GM12875 (cell line): ENCODE data around the gene U2AF2.

ENCODE experiments used
- H3K4me3 ChIP-seq: one replicate; pipeline ENCODE4 v1.5.1; 2011; ENCODE audit warnings: low read depth, low read length, control low read depth
- CTCF ChIP-seq: IDR thresholded peaks from 2 replicates; pipeline ENCODE4 v1.5.1; 2011; ENCODE audit warnings: low read depth, mild to moderate bottlenecking, control low read depth, inconsistent platforms, low read length, moderate library complexity, borderline replicate concordance; ENCODE audit not compliant: insufficient read depth

U2AF2 gene

GRCh38 chr19:55683449-55684261 lies 28.8 kb downstream of the U2AF2 start:
- no peak for TF ChIP-seq CTCF
- no peak overlapping the region for H3K4me3 ChIP-seq

DNA sequence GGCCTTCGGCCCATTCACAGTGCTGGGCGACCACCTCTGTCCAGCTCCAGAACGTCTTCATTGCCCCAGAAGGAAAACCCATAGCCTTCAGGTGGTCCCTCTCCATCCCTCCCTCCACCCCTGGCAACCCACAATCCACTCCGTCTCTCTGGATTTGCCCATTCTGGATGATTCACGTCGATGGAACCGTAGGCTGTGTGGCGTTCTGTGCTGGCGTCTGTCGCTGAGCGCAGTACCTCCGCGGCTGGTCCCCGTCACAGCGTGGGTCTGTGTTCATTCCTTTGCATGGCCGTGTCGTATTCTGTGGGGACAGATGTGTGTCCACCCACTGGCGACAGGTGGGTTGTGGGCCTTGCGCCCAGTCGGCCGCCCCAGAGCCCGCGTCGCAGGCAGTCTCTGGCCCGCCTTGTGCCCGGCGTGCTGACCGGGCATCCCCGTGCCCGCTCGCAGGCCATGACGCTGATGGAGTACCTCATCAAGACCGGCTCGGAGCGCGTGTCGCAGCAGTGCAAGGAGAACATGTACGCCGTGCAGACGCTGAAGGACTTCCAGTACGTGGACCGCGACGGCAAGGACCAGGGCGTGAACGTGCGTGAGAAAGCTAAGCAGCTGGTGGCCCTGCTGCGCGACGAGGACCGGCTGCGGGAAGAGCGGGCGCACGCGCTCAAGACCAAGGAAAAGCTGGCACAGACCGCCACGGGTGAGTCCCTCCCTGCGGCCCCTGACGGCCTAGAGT lies 30.3 kb downstream of the U2AF2 start:
- TF ChIP-seq CTCF: no peak

GRCh38 chr19:55685776-55686175 lies 30.9 kb downstream of the U2AF2 start:
- no peak overlapping the region for H3K4me3 ChIP-seq
- TF ChIP-seq CTCF: no peak

More for the DNA sequence above, 30.3 kb downstream of the U2AF2 start:
- no peak overlapping the region for H3K4me3 ChIP-seq

DNA sequence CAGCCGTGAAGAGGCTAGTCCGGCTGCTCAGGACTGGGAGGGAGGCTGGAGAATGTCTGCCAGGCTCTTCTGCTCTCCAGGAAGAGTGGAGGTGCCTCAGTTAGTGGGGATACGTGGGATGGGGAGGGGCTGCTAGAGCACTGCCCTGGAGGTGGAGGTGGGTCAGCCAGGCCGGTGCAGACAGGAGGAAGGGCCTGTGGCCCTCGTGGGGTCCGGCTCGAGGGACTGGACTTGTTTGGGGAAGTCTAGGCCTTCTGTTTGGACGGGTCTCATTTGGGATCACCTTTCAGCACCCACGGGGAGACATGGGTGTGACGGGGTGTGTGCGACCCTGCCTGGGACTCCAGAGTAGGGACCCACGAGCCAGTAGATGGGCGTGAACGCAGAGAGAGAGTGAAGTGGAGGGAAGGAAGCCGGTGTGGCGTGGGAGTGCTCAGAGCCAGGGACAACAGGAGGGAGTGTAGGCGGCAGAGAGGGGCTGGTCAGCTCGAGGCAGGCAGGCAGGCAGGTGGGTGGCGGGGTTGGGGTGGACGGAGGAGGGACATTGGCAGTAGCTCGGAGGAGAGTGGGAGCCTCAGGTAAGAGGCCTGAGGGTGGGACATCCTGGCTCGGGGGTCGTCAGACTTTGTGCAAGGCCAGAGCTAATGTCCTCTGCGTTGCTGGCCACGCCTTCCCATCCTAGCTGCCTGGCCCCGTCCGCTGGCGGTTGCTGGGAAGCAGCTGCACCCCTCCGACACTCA lies 31.6 kb downstream of the U2AF2 start:
- no peak for TF ChIP-seq CTCF
- no peak overlapping the region for H3K4me3 ChIP-seq

GRCh38 chr19:55687281-55688201 lies 32.7 kb downstream of the U2AF2 start:
- no peak for TF ChIP-seq CTCF
- no peak overlapping the region for H3K4me3 ChIP-seq

DNA sequence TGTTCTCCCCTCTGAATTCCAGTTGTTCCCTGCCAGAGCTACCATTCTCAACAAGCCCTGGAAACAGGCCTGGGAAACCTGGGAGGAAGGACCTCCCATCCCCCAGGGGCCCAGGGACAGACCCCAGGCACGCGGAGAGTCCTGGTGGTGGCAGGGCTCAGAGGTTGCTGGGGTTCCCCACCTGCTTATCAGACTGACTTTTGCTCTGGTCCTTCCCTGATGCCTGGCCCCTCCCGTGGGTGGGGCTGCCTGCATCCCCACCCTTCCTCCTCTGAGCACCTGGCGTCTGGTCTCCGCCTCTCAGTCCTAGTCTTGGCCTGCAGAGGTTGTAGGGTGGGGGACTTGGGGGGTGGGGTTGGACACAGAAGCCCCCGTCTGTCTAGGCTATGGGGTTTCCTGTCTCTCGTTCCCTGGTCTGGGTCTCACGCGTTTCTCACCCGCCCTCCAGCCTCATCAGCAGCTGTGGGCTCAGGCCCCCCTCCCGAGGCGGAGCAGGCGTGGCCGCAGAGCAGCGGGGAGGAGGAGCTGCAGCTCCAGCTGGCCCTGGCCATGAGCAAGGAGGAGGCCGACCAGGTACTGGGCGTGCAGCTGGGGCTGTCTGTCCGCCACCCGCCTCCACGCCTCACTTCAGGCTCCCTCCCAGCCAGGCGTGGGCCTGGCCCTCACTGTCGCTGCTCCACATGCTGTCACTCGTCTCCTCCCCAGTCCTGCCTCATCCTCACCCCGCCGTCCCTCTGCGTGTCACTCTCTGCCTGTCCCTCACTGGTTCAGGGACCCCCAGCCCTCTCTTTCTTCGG lies 33.8 kb downstream of the U2AF2 start:
- no peak for TF ChIP-seq CTCF
- no peak overlapping the region for H3K4me3 ChIP-seq
